ENCODE results near the gene FMN2.

FMN2 gene

GRCh38 chr1:240424740-240425464, 333.2 kb downstream of the FMN2 start:
- DNase-seq (ENCODE audit: low read depth) = no peak

GRCh38 chr1:240426051-240426450, 334.4 kb downstream of the FMN2 start:
- DNase-seq (ENCODE audit: low read depth) = no peak

GRCh38 chr1:240435996-240436566, 344.4 kb downstream of the FMN2 start:
- DNase-seq (ENCODE audit: low read depth) = no peak

DNA sequence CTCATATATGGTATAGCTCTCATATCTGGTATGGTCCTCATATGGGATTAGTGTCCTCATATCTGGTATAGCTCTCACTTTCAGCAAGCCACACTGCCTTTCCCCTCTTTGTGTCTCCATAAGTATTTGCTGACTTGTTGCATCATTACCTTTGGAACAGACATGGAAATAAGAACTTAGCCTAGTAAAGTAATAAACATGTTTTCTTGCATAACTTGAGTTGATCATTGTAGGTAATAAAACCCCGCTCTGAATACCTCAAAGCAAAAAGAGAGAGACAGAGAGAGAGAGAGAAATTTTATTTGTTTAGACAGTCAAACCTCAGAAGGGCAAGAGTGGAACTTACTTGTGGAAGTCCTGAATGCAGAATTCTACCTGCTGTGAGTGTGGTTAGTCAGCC, 350.0 kb downstream of the FMN2 start:
- DNase-seq (ENCODE audit: low read depth) = no peak

- DNase-seq (ENCODE audit: low read depth) = no peak
Measured at GRCh38 chr1:240445369-240445768, 353.7 kb downstream of the FMN2 start.

GRCh38 chr1:240455228-240455821, 363.6 kb downstream of the FMN2 start:
- DNase-seq (ENCODE audit: low read depth) = no peak

DNA sequence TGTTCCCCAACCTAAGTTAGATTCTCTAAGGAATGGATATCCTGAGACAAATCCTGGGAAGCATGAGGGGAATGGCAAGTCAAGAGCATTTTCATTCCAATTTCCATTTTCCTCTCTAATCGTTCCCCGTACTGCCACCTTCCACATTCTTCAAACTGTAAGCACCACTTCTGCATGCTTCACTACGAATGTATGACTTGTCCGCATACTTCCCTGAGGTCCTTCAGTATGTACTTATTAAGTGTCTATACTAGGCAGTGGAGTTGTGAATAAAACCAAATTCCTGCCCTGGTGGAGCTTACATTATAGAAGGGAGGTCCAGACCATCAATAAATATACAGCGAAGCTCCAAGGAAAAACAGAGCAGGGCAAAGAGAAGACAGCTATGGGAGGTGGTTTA, 365.5 kb downstream of the FMN2 start:
- DNase-seq (ENCODE audit: low read depth) = no peak

DNA sequence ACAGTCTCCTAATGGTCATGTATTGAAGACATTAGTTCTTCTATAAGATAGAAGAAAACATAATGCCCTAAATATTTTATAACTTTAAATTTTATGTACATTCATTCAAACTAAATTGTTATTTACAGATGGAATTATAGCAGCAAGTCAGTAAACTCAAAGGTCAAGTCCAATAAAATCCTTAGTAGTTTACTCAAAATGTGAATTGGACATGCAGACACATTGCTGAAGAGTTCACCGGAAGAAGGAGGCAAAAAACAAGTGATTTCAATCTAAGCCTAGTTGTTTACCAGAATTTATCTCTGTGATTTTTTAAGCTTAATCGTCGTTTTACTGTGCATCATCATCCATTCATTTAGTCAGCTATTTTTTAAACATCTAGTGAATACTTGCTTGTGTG, 370.6 kb downstream of the FMN2 start:
- DNase-seq (ENCODE audit: low read depth) = no peak

- DNase-seq (ENCODE audit: low read depth) = no peak
Measured at GRCh38 chr1:240462766-240463395, 371.2 kb downstream of the FMN2 start.

GRCh38 chr1:240464099-240464498, 372.4 kb downstream of the FMN2 start:
- no peak for DNase-seq (ENCODE audit: low read depth)

- no peak for DNase-seq (ENCODE audit: low read depth)
Measured at GRCh38 chr1:240465531-240465940, 373.9 kb downstream of the FMN2 start.

GRCh38 chr1:240466509-240466908, 374.8 kb downstream of the FMN2 start:
- DNase-seq (ENCODE audit: low read depth) = no peak

DNA sequence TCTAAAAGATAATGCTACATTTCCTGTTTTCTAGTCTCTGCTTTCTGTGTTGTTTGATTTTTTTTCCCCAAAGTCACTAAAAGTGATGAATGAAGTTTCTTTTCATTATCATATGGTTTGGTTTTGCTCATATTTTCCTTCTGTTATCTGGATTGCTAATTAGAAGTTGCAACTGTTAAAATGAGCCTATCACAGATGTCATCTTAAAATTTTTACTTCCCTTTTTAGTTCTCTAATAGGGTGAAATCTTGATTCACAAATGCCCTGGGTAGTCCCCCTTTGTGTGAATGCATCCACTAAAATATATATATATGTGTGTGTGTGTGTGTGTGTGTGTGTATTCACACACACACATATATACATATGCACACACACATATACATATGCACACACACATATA, 376.2 kb downstream of the FMN2 start:
- no peak for DNase-seq (ENCODE audit: low read depth)

DNA sequence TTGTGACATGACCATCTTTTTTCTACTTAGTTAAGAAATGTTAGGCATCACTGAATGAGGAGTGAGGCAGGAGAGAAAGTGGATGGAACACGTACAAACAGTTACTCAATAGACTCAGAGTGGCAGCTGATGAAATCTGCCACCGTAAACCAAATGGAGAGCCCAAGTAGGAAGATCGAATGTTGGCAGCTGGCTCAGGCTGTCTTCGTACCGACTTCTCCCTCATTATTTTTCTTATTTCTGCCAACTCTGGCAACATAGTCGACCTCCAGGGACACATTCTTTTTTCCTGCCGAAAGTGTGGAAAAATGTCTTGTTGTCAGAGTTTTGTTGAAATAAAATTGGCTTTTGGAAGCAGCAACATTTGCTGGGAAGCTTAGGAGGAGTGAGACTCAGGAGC, 377.0 kb downstream of the FMN2 start:
- no peak for DNase-seq (ENCODE audit: low read depth)

DNA sequence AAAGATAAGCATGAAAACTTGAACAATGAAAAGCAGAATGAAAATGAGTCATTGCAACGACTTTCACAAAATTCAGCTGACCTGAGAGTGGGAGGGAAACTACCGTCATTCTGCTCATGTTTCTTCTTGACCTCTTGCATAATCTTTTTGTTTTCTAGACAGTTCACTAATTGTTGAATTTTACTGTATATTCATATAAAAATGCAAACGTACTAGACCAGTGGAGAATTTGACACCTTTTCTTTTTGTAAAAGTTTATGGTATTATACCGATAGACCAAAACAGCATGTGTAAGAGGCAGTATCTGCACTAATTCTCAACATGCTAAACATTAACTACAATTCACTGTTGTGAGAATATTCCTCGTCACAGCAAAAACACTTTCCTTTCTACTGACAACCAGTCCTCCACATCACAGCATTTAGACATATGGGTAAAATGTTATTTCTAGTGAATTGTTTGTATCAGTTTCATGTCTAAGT, 382.5 kb downstream of the FMN2 start:
- DNase-seq (ENCODE audit: low read depth) = no peak

- no peak for DNase-seq (ENCODE audit: low read depth)
Measured at GRCh38 chr1:240475832-240476231, 384.1 kb downstream of the FMN2 start.

GRCh38 chr1:240478536-240478935, 386.9 kb downstream of the FMN2 start:
- no peak for DNase-seq (ENCODE audit: low read depth)

DNA sequence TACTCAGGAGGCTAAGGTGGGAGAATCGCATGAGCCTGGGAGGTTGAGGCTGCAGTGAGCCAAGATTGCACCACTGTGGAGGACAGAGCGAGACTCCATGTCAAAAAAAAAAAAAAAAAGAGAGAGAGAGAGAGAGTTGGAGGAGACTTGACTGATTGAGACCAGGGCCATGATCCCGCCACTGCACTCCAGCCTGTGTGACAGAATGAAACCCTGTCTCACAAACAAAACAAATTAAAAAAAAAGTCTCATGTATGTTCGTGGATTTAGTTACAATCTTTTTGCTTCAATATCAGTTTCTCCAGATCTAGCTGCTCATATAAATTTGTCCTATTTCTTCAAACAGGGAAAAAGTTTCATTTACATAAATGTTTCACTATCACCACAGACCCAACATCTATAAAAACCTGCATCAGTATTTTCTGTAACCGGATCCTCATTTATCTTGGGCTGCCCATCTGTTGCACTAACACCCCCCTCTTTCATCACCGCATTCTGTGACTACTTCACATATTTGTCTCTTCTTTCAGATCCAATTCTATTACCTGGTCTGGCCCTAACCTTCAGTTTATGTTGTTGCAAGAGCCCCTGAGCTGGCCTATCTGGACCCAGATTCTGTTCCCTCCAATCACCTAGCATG, 393.2 kb downstream of the FMN2 start:
- no peak for DNase-seq (ENCODE audit: low read depth)

DNA sequence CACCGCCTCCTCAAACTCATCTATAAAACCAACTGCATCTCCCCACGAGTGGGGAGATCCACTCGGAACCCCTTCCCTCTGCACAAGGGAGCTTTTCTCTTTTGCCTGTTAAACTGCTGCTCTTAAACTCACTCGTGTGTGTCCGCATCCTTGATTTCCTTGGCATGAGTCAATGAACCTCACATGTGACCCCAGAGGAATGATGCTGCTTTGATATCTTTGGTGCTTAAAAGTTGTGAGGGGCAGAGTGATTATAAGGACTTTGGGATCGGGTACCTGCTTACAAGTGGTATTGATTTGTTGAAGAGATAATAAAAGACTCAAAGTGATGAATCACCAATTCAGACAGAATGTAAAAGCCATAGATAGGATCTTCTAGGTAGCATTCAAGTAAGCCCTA, 394.9 kb downstream of the FMN2 start:
- no peak for DNase-seq (ENCODE audit: low read depth)

DNA sequence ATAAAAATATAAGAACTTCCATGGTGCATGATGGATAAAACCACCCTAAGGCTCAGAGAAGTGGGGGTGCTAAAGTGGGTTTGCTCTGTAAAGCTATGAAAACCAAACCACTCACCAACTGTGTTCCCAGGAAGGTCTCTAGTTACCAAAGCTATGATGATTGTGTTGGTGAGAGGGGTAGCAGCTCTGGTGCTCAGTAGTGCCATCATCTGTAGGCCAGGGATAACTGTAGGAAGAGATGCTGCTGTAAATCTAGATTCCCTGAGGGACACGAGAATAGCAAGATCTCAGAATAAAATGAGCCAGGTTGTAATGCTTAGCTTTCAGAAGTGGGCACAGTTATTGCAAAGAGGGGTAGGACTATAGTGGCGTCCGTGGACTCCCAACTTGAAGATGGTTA, 395.8 kb downstream of the FMN2 start:
- DNase-seq (ENCODE audit: low read depth) = no peak

DNA sequence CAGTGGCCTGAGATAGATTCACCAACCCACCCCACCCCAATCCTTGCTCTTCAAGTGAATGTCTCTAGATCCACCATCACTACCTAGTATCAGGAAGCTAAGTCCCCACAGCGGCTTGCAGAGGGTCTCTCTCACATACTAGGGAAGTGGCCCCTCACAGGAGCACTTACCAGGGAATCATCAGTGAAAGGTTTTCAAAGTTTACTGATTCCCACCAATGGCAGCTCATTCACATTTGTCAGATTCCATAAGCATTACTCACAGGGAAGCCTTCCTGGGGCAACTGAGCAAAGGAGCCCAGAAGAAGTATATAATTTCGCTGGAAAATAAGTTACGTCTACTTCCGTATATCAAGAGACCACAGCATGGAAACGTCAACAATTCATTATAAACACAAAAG, 399.5 kb downstream of the FMN2 start:
- no peak for DNase-seq (ENCODE audit: low read depth)

DNA sequence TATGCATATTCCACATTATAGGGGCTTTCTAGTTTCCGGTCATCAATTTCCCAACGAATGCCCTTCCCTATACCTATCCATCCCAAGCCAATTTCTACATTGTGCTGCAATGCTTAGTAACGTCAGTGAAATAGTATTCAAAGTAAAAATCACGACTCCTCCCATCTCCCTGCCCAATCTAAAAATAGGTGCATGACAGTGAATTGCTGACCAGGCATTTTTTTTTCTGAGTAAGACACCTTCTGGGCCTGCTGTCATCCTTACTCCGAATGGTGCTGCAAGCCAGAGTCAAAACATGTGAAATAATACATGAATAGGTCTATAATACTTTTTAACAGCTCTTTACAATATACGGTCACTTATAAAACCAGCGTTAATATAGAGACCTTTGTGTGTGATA, 400.1 kb downstream of the FMN2 start:
- DNase-seq (ENCODE audit: low read depth) = no peak

Measured in activated T-cell treated with anti-CD3 and anti-CD28 coated beads for 24 hours (primary cell).